Chondrocyte (in vitro differentiated cells): Measurements from ENCODE around the gene EXD3. TPM values are rescaled to one million over a fixed set of nuclear protein-coding genes. Genes with fewer than 3 reads are reported as not detected.

Experiments used
- DNase-seq: peaks from one replicate; pipeline ENCODE4 v3.0.0; 2021; ENCODE audit warnings: mixed read lengths, low spot score
- H3K27ac Mint-ChIP-seq: one replicate; pipeline ENCODE4 v1.8.0; 2021; ENCODE audit warnings: mild to moderate bottlenecking, moderate library complexity, mixed read lengths; ENCODE audit not compliant: unreplicated experiment
- H3K27me3 Mint-ChIP-seq: 2 replicates; pipeline ENCODE4 v1.8.0; 2021; ENCODE audit warnings: low read depth, mixed read lengths
- H3K36me3 Mint-ChIP-seq: 2 replicates; pipeline ENCODE4 v1.8.0; 2021; ENCODE audit warnings: low read depth, mixed read lengths
- H3K4me1 Mint-ChIP-seq: 2 replicates; pipeline ENCODE4 v1.8.0; 2021; ENCODE audit warnings: low read depth, mild to moderate bottlenecking, mixed read lengths
- H3K4me3 Mint-ChIP-seq: one replicate; pipeline ENCODE4 v1.8.0; 2021; ENCODE audit warnings: mild to moderate bottlenecking, moderate library complexity, mixed read lengths; ENCODE audit not compliant: unreplicated experiment
- H3K9me3 Mint-ChIP-seq: 2 replicates; pipeline ENCODE4 v1.8.0; 2021; ENCODE audit warnings: low read depth, mixed read lengths
- total RNA-seq: library from RNA; stranded (reverse); gene quantifications from 3 replicates; pipeline ENCODE4 v1.2.1, GENCODE V29; 2021
- TF ChIP-seq, protein P1 (sequence below): fragments of 200-600 bp; sonication (generic); IDR thresholded peaks from 2 replicates; pipeline ENCODE4 v1.5.0; 2021; ENCODE audit warnings: antibody characterized with exemption, mild to moderate bottlenecking, moderate library complexity

Gene EXD3
- total RNA-seq, 1 donor from 2014 or later: 11.6 TPM

DNA sequence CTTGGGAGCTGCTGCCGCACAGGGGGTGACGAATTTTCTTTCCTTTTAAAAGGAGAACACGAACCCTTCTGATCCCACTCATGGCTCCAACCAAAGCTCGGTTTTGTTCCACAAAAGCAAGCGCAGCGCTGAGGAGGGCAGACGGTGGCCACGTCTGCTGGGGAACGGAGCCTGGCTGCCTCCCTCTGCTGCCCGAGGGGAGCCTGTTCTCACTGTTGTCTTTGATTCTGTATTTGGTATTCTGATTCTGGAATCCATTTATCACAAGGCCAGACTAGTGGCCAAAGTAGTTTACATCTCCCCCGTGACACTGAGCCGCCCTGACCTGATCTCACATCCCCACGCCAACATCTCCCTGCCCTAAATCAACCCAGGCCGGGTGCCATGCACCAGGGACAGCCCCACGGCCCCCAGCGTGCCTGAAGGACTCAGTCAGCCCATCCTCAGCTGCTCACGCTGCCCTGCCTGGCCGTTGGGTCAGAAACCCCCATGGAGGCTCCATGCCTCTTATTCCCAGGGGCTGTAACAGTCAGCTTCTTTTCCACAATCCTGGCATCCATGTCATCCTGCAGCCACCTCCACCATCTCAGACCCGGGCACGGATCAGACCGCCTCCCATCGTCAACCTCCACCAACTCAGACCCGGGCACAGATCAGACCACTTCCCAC lies 42.9 kb upstream of the EXD3 start:
- H3K4me1 Mint-ChIP-seq: no peaks in the 10 kb centered on the region
- no peaks in the 10 kb centered on the region for H3K9me3 Mint-ChIP-seq
- no peaks in the 10 kb centered on the region for H3K36me3 Mint-ChIP-seq
- H3K4me3 Mint-ChIP-seq: no peak overlapping the region
- TF ChIP-seq, protein P1, sequence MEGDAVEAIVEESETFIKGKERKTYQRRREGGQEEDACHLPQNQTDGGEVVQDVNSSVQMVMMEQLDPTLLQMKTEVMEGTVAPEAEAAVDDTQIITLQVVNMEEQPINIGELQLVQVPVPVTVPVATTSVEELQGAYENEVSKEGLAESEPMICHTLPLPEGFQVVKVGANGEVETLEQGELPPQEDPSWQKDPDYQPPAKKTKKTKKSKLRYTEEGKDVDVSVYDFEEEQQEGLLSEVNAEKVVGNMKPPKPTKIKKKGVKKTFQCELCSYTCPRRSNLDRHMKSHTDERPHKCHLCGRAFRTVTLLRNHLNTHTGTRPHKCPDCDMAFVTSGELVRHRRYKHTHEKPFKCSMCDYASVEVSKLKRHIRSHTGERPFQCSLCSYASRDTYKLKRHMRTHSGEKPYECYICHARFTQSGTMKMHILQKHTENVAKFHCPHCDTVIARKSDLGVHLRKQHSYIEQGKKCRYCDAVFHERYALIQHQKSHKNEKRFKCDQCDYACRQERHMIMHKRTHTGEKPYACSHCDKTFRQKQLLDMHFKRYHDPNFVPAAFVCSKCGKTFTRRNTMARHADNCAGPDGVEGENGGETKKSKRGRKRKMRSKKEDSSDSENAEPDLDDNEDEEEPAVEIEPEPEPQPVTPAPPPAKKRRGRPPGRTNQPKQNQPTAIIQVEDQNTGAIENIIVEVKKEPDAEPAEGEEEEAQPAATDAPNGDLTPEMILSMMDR: no peak
- DNase-seq: no peak
- peaks cover 3% of the 10 kb centered on the region for H3K27me3 Mint-ChIP-seq
- no peak overlapping the region for H3K27ac Mint-ChIP-seq

DNA sequence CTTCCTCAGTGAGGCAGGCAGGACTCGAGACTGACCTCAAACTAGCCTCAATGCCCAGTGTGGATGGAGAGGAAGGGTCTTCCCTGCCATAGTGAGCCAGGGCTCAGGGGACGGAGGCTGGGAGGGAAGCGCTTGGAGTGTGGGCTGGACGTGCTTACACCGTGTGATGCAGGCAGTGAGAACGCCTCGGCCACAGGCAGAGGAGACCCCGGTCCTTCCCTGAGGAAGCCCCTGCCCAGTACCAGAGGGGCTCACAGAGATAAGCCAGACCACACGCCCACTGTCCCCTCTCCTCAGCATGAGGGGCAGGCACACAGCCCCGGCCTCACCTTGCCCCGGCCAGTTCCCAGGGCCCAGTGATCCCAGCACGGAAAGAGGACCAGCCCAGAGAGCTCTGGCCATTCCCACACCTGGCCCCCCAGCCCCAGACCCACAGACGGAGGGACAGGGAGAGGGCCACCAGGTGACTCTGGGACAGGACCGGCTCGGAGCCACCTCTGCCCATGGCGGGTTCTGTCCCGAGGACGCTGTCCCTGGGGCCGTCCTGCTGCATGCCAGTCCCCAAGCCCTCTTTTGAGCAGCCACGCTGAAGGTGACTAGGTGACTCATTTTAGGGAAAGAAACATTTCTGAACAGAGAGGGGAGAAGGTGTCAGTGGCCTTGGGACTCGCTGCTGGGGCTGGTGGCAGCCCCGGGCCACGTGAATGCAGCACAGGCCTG lies 42.2 kb upstream of the EXD3 start:
- no peaks in the 10 kb centered on the region for H3K36me3 Mint-ChIP-seq
- no peak overlapping the region for H3K27ac Mint-ChIP-seq
- H3K9me3 Mint-ChIP-seq: no peaks in the 10 kb centered on the region
- H3K27me3 Mint-ChIP-seq: peaks cover 3% of the 10 kb centered on the region
- no peak overlapping the region for H3K4me3 Mint-ChIP-seq
- TF ChIP-seq, protein P1: no peak
- H3K4me1 Mint-ChIP-seq: no peaks in the 10 kb centered on the region
- DNase-seq: no peak

GRCh38 chr9:137464291-137464999 lies 41.5 kb upstream of the EXD3 start:
- TF ChIP-seq, protein P1: no peak
- Mint-ChIP-seq H3K36me3 (no peaks in the 10 kb centered on the region), H3K4me1 (no peaks in the 10 kb centered on the region), H3K4me3 (no peak overlapping the region), H3K9me3 (no peaks in the 10 kb centered on the region), H3K27ac (no peak overlapping the region), H3K27me3 (peaks cover under 1% of the 10 kb centered on the region)
- DNase-seq: no peak

DNA sequence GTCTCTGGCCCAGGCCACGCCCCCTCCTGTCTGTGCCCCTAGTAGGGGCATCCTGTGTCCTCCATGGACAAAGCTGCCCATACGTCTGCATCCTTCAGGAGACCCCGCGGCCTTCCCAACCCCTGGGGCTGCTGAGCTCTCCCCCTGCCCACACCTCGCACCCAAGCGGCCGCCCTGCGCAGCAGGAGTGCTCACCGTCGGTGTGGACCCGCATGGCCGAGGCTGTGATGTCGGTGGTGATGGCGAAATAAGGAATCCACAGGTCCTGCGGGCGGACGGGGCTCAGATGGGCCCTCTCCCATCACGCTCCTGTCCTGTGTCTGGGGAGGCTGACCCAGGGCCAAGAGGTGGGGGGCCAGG lies 40.9 kb upstream of the EXD3 start:
- TF ChIP-seq, protein P1: no peak
- H3K27me3 Mint-ChIP-seq: no peaks in the 10 kb centered on the region
- DNase-seq: no peak
- H3K4me1 Mint-ChIP-seq: no peaks in the 10 kb centered on the region
- no peak overlapping the region for H3K4me3 Mint-ChIP-seq
- no peak overlapping the region for H3K27ac Mint-ChIP-seq
- no peaks in the 10 kb centered on the region for H3K9me3 Mint-ChIP-seq
- H3K36me3 Mint-ChIP-seq: no peaks in the 10 kb centered on the region
